ENCODE results near the gene RXFP2.

DNA sequence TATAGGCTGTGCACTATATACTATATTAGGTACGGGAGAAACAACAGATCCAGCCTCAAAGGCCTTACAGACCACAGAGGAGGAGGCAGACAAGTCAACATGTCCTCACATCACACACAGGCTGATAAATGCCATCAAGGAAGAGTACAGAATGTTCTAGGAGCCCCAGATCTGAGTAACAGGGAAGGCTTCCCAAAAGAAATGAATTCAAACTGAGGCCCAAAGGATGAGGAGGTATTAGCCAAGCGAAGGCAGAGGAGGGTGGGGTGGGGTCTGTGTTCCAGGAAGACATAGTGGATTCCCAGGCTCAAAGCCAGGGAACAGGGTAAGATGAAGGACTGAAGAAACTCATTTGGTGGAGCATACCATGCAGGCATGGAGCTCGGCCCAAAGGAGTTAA, 55.1 kb downstream of the RXFP2 start:
- TF ChIP-seq, protein P1, sequence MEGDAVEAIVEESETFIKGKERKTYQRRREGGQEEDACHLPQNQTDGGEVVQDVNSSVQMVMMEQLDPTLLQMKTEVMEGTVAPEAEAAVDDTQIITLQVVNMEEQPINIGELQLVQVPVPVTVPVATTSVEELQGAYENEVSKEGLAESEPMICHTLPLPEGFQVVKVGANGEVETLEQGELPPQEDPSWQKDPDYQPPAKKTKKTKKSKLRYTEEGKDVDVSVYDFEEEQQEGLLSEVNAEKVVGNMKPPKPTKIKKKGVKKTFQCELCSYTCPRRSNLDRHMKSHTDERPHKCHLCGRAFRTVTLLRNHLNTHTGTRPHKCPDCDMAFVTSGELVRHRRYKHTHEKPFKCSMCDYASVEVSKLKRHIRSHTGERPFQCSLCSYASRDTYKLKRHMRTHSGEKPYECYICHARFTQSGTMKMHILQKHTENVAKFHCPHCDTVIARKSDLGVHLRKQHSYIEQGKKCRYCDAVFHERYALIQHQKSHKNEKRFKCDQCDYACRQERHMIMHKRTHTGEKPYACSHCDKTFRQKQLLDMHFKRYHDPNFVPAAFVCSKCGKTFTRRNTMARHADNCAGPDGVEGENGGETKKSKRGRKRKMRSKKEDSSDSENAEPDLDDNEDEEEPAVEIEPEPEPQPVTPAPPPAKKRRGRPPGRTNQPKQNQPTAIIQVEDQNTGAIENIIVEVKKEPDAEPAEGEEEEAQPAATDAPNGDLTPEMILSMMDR (IDR thresholded peaks at IDR 0.05; ENCODE audit: poor library complexity) = no peak
- no peak for TF ChIP-seq EZH2 (IDR thresholded peaks at IDR 0.05; ENCODE audit: borderline replicate concordance)

Data from hepatocyte (in vitro differentiated cells).